Mesendoderm (in vitro differentiated cells): ENCODE data around the gene PHLDB1.

Experiments
- DNase-seq: peaks from one replicate; pipeline ENCODE4 v3.0.0; 2013
- H2AK5ac ChIP-seq: 2 replicates; pipeline ENCODE4 v1.6.1; 2013; ENCODE audit warnings: low read length, inconsistent platforms
- H2BK120ac ChIP-seq: 2 replicates; pipeline ENCODE4 v1.6.1; 2013; ENCODE audit warnings: low read depth, mild to moderate bottlenecking, low read length, moderate library complexity, mixed read lengths
- H2BK15ac ChIP-seq: replicated peaks from 2 replicates; pipeline ENCODE4 v1.6.1; 2013; ENCODE audit warnings: low read depth, mild to moderate bottlenecking, moderate library complexity
- H2BK5ac ChIP-seq: 2 replicates; pipeline ENCODE4 v1.6.1; 2013; ENCODE audit warnings: low read length, inconsistent platforms
- H3K18ac ChIP-seq: 2 replicates; pipeline ENCODE4 v1.6.1; 2013; ENCODE audit warnings: mild to moderate bottlenecking, low read length, mixed read lengths
- H3K23ac ChIP-seq: one replicate; pipeline ENCODE4 v1.6.1; 2013; ENCODE audit warnings: low read length
- H3K27ac ChIP-seq: 2 replicates; pipeline ENCODE4 v1.5.1; 2013; ENCODE audit warnings: low read depth, mild to moderate bottlenecking, inconsistent platforms, low read length, moderate library complexity
- H3K27me3 ChIP-seq: 2 replicates; pipeline ENCODE4 v1.6.1; 2013; ENCODE audit warnings: low read length, control low read depth, mild to moderate bottlenecking, inconsistent platforms; ENCODE audit not compliant: insufficient read depth, poor library complexity
- H3K36me3 ChIP-seq: 2 replicates; pipeline ENCODE4 v1.6.1; 2013; ENCODE audit warnings: low read length, inconsistent platforms; ENCODE audit not compliant: control insufficient read depth, insufficient read depth
- H3K4ac ChIP-seq: one replicate; pipeline ENCODE4 v1.6.1; 2013; ENCODE audit warnings: low read depth, mild to moderate bottlenecking, low read length, moderate library complexity
- H3K4me1 ChIP-seq: 2 replicates; pipeline ENCODE4 v1.6.1; 2013; ENCODE audit warnings: low read depth, low read length, inconsistent platforms; ENCODE audit not compliant: control insufficient read depth
- H3K4me2 ChIP-seq: 2 replicates; pipeline ENCODE4 v1.6.1; 2013; ENCODE audit warnings: low read length
- H3K4me3 ChIP-seq: 2 replicates; pipeline ENCODE4 v1.5.1; 2013; ENCODE audit warnings: mild to moderate bottlenecking, low read length
- H3K56ac ChIP-seq: one replicate; pipeline ENCODE4 v1.6.1; 2013; ENCODE audit warnings: low read length
- H3K79me1 ChIP-seq: 2 replicates; pipeline ENCODE4 v1.6.1; 2013; ENCODE audit warnings: low read length, inconsistent platforms
- H3K79me2 ChIP-seq: 2 replicates; pipeline ENCODE4 v1.6.1; 2013; ENCODE audit warnings: mild to moderate bottlenecking, low read length; ENCODE audit not compliant: control insufficient read depth, insufficient read depth
- H3K9ac ChIP-seq: 2 replicates; pipeline ENCODE4 v1.6.1; 2013; ENCODE audit warnings: low read length, inconsistent platforms
- H4K5ac ChIP-seq: one replicate; pipeline ENCODE4 v1.6.1; 2013; ENCODE audit warnings: low read length
- H4K8ac ChIP-seq: one replicate; pipeline ENCODE4 v1.6.1; 2013; ENCODE audit warnings: low read depth, mild to moderate bottlenecking, control low read depth, low read length, moderate library complexity
- WGBS: extraction: QIAGEN DNeasy Blood & Tissue Kit; methylation state at CpG from one replicate; pipeline ENCODE4 v1.1.7; 2013; ENCODE audit warnings: low lambda C conversion rate, missing lambda C conversion rate; ENCODE audit not compliant: insufficient coverage; ENCODE audit errors: extremely low coverage; 5-methylcytosine and 5-hydroxymethylcytosine counted together

PHLDB1 gene

GRCh38 chr11:118639899-118640298 lies 32.5 kb downstream of the PHLDB1 start:
- Histone ChIP-seq H2BK5ac (no peak overlapping the region), H3K9ac (no peak overlapping the region), H2BK120ac (no peak overlapping the region), H4K8ac (no peak overlapping the region), H2AK5ac (no peak overlapping the region), H3K4ac (no peak overlapping the region), H3K79me2 (no peaks in the 10 kb centered on the region), H3K18ac (no peak overlapping the region), H3K27me3 (no peaks in the 10 kb centered on the region), H3K23ac (no peak overlapping the region), H4K5ac (no peak overlapping the region), H3K79me1 (no peaks in the 10 kb centered on the region), H3K56ac (no peak overlapping the region), H3K36me3 (no peaks in the 10 kb centered on the region), H3K27ac (no peak overlapping the region), H3K4me2 (no peak overlapping the region), H2BK15ac (no peak overlapping the region), H3K4me3 (no peak overlapping the region), H3K4me1 (no peaks in the 10 kb centered on the region)
- DNase-seq = no peak
- no CpG with 5 or more reads among the region's 4 CpGs for WGBS

GRCh38 chr11:118640332-118641154 lies 33.1 kb downstream of the PHLDB1 start:
- Histone ChIP-seq H4K5ac (no peak overlapping the region), H3K56ac (no peak overlapping the region), H2BK15ac (no peak overlapping the region), H3K23ac (no peak overlapping the region), H3K36me3 (no peaks in the 10 kb centered on the region), H3K27me3 (no peaks in the 10 kb centered on the region), H3K4me2 (no peak overlapping the region), H3K4ac (no peak overlapping the region), H2BK5ac (no peak overlapping the region), H3K9ac (no peak overlapping the region), H3K4me3 (no peak overlapping the region), H3K27ac (no peak overlapping the region), H3K18ac (no peak overlapping the region), H3K4me1 (no peaks in the 10 kb centered on the region), H3K79me2 (no peaks in the 10 kb centered on the region), H4K8ac (no peak overlapping the region), H2AK5ac (no peak overlapping the region), H3K79me1 (no peaks in the 10 kb centered on the region), H2BK120ac (no peak overlapping the region)
- DNase-seq = no peak
- no CpG with 5 or more reads among the region's 5 CpGs for whole genome bisulfite sequencing

GRCh38 chr11:118641397-118642019 lies 34.1 kb downstream of the PHLDB1 start:
- no peak overlapping the region for H3K4ac ChIP-seq
- no peaks in the 10 kb centered on the region for H3K36me3 ChIP-seq

GRCh38 chr11:118643142-118643994 lies 36.0 kb downstream of the PHLDB1 start:
- Histone ChIP-seq H2BK5ac (no peak overlapping the region), H3K18ac (no peak overlapping the region), H3K4ac (no peak overlapping the region), H3K79me1 (no peaks in the 10 kb centered on the region), H3K4me2 (no peak overlapping the region), H4K5ac (no peak overlapping the region), H3K36me3 (no peaks in the 10 kb centered on the region), H3K9ac (no peak overlapping the region), H2BK15ac (no peak overlapping the region), H4K8ac (no peak overlapping the region), H3K4me1 (no peaks in the 10 kb centered on the region), H3K79me2 (no peaks in the 10 kb centered on the region), H3K27me3 (no peaks in the 10 kb centered on the region), H3K23ac (no peak overlapping the region), H3K56ac (no peak overlapping the region), H3K27ac (no peak overlapping the region), H3K4me3 (no peak overlapping the region), H2AK5ac (no peak overlapping the region), H2BK120ac (no peak overlapping the region)
- no CpG with 5 or more reads among the region's 11 CpGs for WGBS
- DNase-seq = no peak

More at GRCh38 chr11:118641397-118642019, 34.1 kb downstream of the PHLDB1 start:
- Histone ChIP-seq H2BK120ac (no peak overlapping the region), H4K8ac (no peak overlapping the region), H3K18ac (no peak overlapping the region), H3K56ac (no peak overlapping the region), H2AK5ac (no peak overlapping the region), H2BK5ac (no peak overlapping the region), H3K27ac (no peak overlapping the region), H3K23ac (no peak overlapping the region), H3K79me1 (no peaks in the 10 kb centered on the region), H3K9ac (no peak overlapping the region), H3K4me2 (no peak overlapping the region), H3K79me2 (no peaks in the 10 kb centered on the region), H3K27me3 (no peaks in the 10 kb centered on the region), H3K4me3 (no peak overlapping the region), H4K5ac (no peak overlapping the region), H3K4me1 (no peaks in the 10 kb centered on the region), H2BK15ac (no peak overlapping the region)
- WGBS = no CpG with 5 or more reads among the region's 11 CpGs
- no peak for DNase-seq

- H3K4me2 ChIP-seq = no peak overlapping the region
- H2BK120ac ChIP-seq = no peak overlapping the region
- no peak overlapping the region for H4K5ac ChIP-seq
- H3K27ac ChIP-seq = no peak overlapping the region
- H3K79me2 ChIP-seq = no peaks in the 10 kb centered on the region
- no peak overlapping the region for H3K23ac ChIP-seq
- H3K9ac ChIP-seq = no peak overlapping the region
- H3K27me3 ChIP-seq = no peaks in the 10 kb centered on the region
- H2BK15ac ChIP-seq = no peak overlapping the region
- H3K4me3 ChIP-seq = no peak overlapping the region
- no peaks in the 10 kb centered on the region for H3K36me3 ChIP-seq
- no peak overlapping the region for H3K56ac ChIP-seq
- no CpG with 5 or more reads among the region's 7 CpGs for WGBS
- H2AK5ac ChIP-seq = no peak overlapping the region
- no peaks in the 10 kb centered on the region for H3K79me1 ChIP-seq
- no peaks in the 10 kb centered on the region for H3K4me1 ChIP-seq
- H3K4ac ChIP-seq = no peak overlapping the region
- H2BK5ac ChIP-seq = no peak overlapping the region
- H4K8ac ChIP-seq = no peak overlapping the region
- no peak for DNase-seq
- H3K18ac ChIP-seq = no peak overlapping the region
Measured at GRCh38 chr11:118643995-118644345, 36.6 kb downstream of the PHLDB1 start.
